GM19463 (cell line): ENCODE results near the gene EPG5.
"Not testable (repeated sequence)": the region's sequence is repeated elsewhere in the genome, so short reads cannot be mapped to it uniquely, and the experiment has no call there.

Experiments
- ATAC-seq: cut with Tn5 transposase; IDR thresholded peaks from one replicate; pipeline ENCODE4 v1.9.1; 2021; ENCODE audit warnings: mild to moderate bottlenecking, moderate library complexity; ENCODE audit not compliant: unreplicated experiment

Gene EPG5

GRCh38 chr18:45817543-45817942, 149.6 kb downstream of the EPG5 start:
- no peak for ATAC-seq

GRCh38 chr18:45814733-45815132, 152.4 kb downstream of the EPG5 start:
- ATAC-seq, result not testable (repeated sequence)

GRCh38 chr18:45807144-45807543, 160.0 kb downstream of the EPG5 start:
- not testable (repeated sequence) for ATAC-seq

GRCh38 chr18:45806226-45806625, 160.9 kb downstream of the EPG5 start:
- no peak for ATAC-seq

- no peak for ATAC-seq
Measured at GRCh38 chr18:45805551-45805950, 161.6 kb downstream of the EPG5 start.

- ATAC-seq, result no peak
Measured at GRCh38 chr18:45802814-45803492, 164.2 kb downstream of the EPG5 start.

GRCh38 chr18:45801416-45802004, 165.6 kb downstream of the EPG5 start:
- ATAC-seq, result no peak
